ENCODE measurements around the gene MRTFB. TPM values are rescaled to one million over a fixed set of nuclear protein-coding genes. Genes with fewer than 3 reads are reported as not detected.
A peak's percentile ranks its signal among the peaks of the same experiment; 100 is the strongest.

Gene MRTFB
- total and polyA plus RNA-seq, 2 of the 13 experiments (the other 11 are each of a cell fraction or from before 2014, with no cell fraction given), result 11.4 to 14.0 TPM

- TF ChIP-seq YY1 (IDR thresholded peaks at IDR 0.05; ENCODE audit: insufficient read depth, insufficient replicate concordance, low read depth, low read length) (no peak), BCL3 (CRISPR knock-in tag; IDR thresholded peaks at IDR 0.05) (peak; percentile 94), ZNF24 (IDR thresholded peaks at IDR 0.05) (no peak), CENPT (CRISPR knock-in tag; IDR thresholded peaks at IDR 0.05; ENCODE audit: low read depth) (peak; percentile 79), PHB2 (IDR thresholded peaks at IDR 0.05; ENCODE audit: partially characterized antibody) (no peak), ZXDC (CRISPR knock-in tag; IDR thresholded peaks at IDR 0.05) (no peak; the same call in 1 of the 2 replicates), ZMYM3 (CRISPR knock-in tag; IDR thresholded peaks at IDR 0.05) (peak; percentile 88), ZNF432 (CRISPR knock-in tag; IDR thresholded peaks at IDR 0.05; ENCODE audit: borderline replicate concordance) (no peak), JUNB (CRISPR knock-in tag; IDR thresholded peaks at IDR 0.05; ENCODE audit: borderline replicate concordance) (no peak), ARID5B (CRISPR knock-in tag; IDR thresholded peaks at IDR 0.05) (peak; percentile 79), HNF4G (IDR thresholded peaks at IDR 0.05; ENCODE audit: borderline replicate concordance, low read depth, low read length) (no peak), HNF4G (CRISPR knock-in tag; IDR thresholded peaks at IDR 0.05; ENCODE audit: borderline replicate concordance, low read depth) (0 out of 2 replicates have a peak, but pooled peaks have one; percentile 66), ZBTB20 (CRISPR knock-in tag; IDR thresholded peaks at IDR 0.05; ENCODE audit: borderline replicate concordance, low read depth) (peak; percentile 95), STAT5B (CRISPR knock-in tag; IDR thresholded peaks at IDR 0.05) (peak; percentile 94; the same call in 1 of the 2 replicates), ZC3H13 (CRISPR knock-in tag; IDR thresholded peaks at IDR 0.05) (peak; percentile 94; the same call in 1 of the 2 replicates), RNF219 (CRISPR knock-in tag; IDR thresholded peaks at IDR 0.05) (no peak; the same call in 1 of the 2 replicates), ZNF790 (CRISPR knock-in tag; IDR thresholded peaks at IDR 0.05; ENCODE audit: borderline replicate concordance) (peak; percentile 96; the same call in 1 of the 2 replicates), ZNF331 (CRISPR knock-in tag; IDR thresholded peaks at IDR 0.05) (peak; percentile 75)
Measured at GRCh38 chr16:14070877-14071575, at the start of gene MRTFB (continued).

All from HepG2 (cell line).